Parathyroid adenoma (tissue), 2 donors: Measurements from ENCODE around the gene FXYD1.

ENCODE experiments used
- H2AFZ ChIP-seq: fragments of 300-600 bp; sonication (generic); one replicate; pipeline ENCODE4 v1.7.0; 2017; ENCODE audit warnings: antibody characterized with exemption, mild to moderate bottlenecking
- H3K27ac ChIP-seq: fragments of 300-600 bp; sonication (generic); one replicate; pipeline ENCODE4 v1.7.0; 2017
- H3K27me3 ChIP-seq: fragments of 300-600 bp; sonication (generic); one replicate; pipeline ENCODE4 v1.7.0; 2017; ENCODE audit warnings: low read length; ENCODE audit not compliant: control insufficient read depth, insufficient read depth
- H3K36me3 ChIP-seq: fragments of 300-600 bp; sonication (generic); one replicate; pipeline ENCODE4 v1.7.0; 2017; ENCODE audit warnings: low read length; ENCODE audit not compliant: control insufficient read depth, insufficient read depth
- H3K4me1 ChIP-seq: fragments of 300-600 bp; sonication (generic); one replicate; pipeline ENCODE4 v1.7.0; 2017; ENCODE audit warnings: control low read depth
- H3K4me2 ChIP-seq: fragments of 300-600 bp; sonication (generic); one replicate; pipeline ENCODE4 v1.7.0; 2017; ENCODE audit warnings: low read length
- H3K4me3 ChIP-seq: fragments of 300-600 bp; sonication (generic); one replicate; pipeline ENCODE4 v1.7.0; 2017; ENCODE audit warnings: low read depth, low read length
- H3K79me2 ChIP-seq: fragments of 300-600 bp; sonication (generic); one replicate; pipeline ENCODE4 v1.7.0; 2017; ENCODE audit warnings: control low read depth
- H3K9ac ChIP-seq: fragments of 300-600 bp; sonication (generic); one replicate; pipeline ENCODE4 v1.7.0; 2017; ENCODE audit warnings: mild to moderate bottlenecking
- H3K9me3 ChIP-seq: fragments of 300-600 bp; sonication (generic); one replicate; pipeline ENCODE4 v1.7.0; 2017; ENCODE audit warnings: low read length; ENCODE audit not compliant: control insufficient read depth
- TF ChIP-seq, protein P1 (sequence below): fragments of 300-600 bp; sonication (generic); IDR thresholded peaks from one replicate; pipeline ENCODE4 v1.7.0; 2017; ENCODE audit warnings: antibody characterized with exemption, mild to moderate bottlenecking
- donor health status: primary hyperparathyroidism.

FXYD1 gene

DNA sequence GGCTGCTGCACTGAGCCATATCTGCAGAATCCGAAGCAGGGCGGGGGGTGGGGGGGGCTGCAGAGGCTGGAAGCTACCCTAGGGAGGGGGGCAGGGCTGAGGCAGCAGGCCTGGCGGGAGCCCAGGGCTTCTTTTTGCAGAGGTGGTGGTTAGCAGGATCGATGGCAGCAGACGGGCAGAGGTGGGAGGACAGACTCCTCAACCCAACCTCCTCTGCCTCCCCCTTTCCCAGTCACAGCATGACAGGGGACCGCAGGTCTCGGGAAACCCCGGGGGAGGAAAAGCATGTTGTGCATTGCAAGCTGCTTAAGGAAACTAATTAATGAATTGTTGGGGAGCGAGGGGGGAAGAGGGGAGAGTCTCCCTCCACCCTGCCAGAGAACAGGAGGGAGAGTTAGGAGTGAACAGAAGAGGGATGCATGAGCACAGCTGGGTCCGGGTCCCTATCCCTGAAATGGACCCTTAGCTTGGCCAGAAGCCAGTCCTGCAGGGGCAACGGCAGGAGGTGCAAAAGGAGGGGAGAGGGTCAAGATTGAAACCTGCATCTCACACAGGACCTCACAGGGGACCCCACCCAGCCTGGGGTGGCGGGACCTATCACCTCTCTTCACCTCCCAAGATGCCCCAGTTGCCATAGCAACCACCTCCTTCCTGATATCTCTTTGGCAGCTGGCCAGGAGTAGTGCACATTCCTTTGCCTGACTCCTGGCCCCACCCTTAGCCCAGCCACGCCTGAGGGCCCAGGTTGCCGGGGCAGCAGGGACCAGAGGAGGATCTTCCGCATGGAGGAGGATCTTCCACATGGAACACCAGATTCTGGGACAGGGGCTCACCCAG lies 6.2 kb downstream of the FXYD1 start:
- H2AFZ ChIP-seq: no peak overlapping the region

DNA sequence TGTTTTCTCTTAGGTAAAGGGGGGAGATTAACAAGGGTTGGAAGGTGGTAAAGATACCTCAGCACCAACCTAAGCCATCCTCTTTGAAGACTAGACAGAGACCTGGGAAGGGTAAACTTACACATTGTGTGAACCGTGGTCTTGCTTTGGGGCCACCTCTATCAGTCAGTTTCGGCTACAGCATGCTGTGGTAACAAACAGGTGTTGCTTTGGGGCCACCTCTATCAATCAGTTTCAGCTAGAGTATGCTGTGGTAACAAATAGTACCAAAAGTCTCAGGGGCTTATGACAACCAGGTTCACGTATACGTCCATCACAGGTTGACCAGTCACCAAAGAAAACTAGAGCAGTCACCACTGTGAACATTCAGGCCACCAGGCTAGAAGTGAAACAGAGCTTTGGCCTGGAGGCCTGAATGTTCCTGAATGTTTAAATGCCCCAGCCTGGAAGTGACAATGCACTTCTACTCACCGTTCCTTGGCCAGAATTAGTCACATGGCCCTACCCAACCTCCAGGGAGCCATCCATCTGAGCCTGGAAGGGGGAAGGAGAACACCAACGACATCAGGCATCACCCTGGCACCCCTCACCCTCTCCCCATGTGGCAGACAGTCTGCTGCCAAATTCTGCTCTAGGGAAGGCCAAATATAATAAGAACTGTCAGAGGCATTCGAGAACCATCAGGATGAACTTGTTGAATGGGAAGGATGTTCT lies 8.3 kb downstream of the FXYD1 start:
- no peak overlapping the region for H3K9ac ChIP-seq
- H3K27me3 ChIP-seq: peaks cover 8% of the 10 kb centered on the region
- H3K4me3 ChIP-seq: no peak overlapping the region
- H2AFZ ChIP-seq: no peak overlapping the region
- no peaks in the 10 kb centered on the region for H3K9me3 ChIP-seq
- H3K79me2 ChIP-seq: no peaks in the 10 kb centered on the region
- peaks cover 4% of the 10 kb centered on the region for H3K4me1 ChIP-seq
- TF ChIP-seq, protein P1, sequence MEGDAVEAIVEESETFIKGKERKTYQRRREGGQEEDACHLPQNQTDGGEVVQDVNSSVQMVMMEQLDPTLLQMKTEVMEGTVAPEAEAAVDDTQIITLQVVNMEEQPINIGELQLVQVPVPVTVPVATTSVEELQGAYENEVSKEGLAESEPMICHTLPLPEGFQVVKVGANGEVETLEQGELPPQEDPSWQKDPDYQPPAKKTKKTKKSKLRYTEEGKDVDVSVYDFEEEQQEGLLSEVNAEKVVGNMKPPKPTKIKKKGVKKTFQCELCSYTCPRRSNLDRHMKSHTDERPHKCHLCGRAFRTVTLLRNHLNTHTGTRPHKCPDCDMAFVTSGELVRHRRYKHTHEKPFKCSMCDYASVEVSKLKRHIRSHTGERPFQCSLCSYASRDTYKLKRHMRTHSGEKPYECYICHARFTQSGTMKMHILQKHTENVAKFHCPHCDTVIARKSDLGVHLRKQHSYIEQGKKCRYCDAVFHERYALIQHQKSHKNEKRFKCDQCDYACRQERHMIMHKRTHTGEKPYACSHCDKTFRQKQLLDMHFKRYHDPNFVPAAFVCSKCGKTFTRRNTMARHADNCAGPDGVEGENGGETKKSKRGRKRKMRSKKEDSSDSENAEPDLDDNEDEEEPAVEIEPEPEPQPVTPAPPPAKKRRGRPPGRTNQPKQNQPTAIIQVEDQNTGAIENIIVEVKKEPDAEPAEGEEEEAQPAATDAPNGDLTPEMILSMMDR: no peak
- no peaks in the 10 kb centered on the region for H3K36me3 ChIP-seq
- H3K27ac ChIP-seq: no peak overlapping the region
- H3K4me2 ChIP-seq: no peak overlapping the region

More for the DNA sequence above, 6.2 kb downstream of the FXYD1 start:
- peaks cover 12% of the 10 kb centered on the region for H3K27me3 ChIP-seq
- H3K27ac ChIP-seq: no peak overlapping the region
- no peaks in the 10 kb centered on the region for H3K36me3 ChIP-seq
- H3K9ac ChIP-seq: no peak overlapping the region
- no peak overlapping the region for H3K4me3 ChIP-seq
- no peaks in the 10 kb centered on the region for H3K9me3 ChIP-seq
- no peak overlapping the region for H3K4me2 ChIP-seq
- peaks cover 4% of the 10 kb centered on the region for H3K4me1 ChIP-seq
- H3K79me2 ChIP-seq: no peaks in the 10 kb centered on the region
- TF ChIP-seq, protein P1: no peak

DNA sequence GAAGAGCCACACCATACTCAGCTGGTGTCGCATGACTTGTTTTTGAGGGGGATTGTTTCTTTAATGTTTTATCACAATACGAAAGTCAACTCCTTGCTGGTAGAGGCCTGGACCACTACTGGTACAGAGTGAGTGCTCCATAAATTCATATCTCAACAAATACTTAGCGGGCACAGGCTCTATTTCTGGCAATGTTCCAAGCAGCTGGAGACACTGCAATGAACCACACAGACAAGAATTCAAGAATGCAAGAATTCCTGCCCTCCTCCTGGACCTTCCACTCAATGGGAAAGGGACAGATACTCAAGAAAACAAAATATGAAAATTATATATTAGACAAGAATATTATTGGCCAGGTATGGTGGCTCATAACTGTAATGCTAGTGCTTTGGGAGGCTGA lies 10.8 kb downstream of the FXYD1 start:
- H3K79me2 ChIP-seq: no peaks in the 10 kb centered on the region
- no peaks in the 10 kb centered on the region for H3K27me3 ChIP-seq
- H3K4me2 ChIP-seq: no peak overlapping the region
- no peak overlapping the region for H3K27ac ChIP-seq
- H3K9ac ChIP-seq: no peak overlapping the region
- no peaks in the 10 kb centered on the region for H3K36me3 ChIP-seq
- peaks cover 4% of the 10 kb centered on the region for H3K4me1 ChIP-seq
- no peak overlapping the region for H2AFZ ChIP-seq
- TF ChIP-seq, protein P1: no peak
- H3K9me3 ChIP-seq: no peaks in the 10 kb centered on the region
- no peak overlapping the region for H3K4me3 ChIP-seq

DNA sequence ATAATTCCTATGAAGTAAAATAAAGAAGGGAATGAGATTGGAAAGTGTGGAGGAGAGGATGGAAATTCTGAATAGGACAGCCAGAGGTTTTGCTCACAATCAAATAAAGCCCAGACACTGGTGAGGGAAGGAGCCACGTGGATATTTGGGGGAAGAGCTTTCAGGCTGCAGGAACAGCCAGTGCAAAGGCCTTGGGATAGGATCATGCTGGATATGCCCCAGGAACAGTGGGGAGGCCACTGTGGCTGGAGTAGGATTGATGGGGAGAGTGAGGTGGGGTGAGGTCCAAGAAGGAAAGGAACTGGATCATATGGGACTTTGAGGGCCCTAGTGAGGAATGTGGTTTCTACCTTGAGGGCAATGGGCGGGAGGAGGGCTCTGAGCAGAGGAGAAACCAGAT lies 11.8 kb downstream of the FXYD1 start:
- Histone ChIP-seq H2AFZ (no peak overlapping the region), H3K4me3 (no peak overlapping the region), H3K27me3 (peaks cover 3% of the 10 kb centered on the region)

More for the DNA sequence above, 11.8 kb downstream of the FXYD1 start:
- Histone ChIP-seq H3K36me3 (no peaks in the 10 kb centered on the region), H3K79me2 (no peaks in the 10 kb centered on the region), H3K4me1 (peaks cover 4% of the 10 kb centered on the region), H3K4me2 (no peak overlapping the region), H3K9ac (no peak overlapping the region), H3K9me3 (no peaks in the 10 kb centered on the region), H3K27ac (no peak overlapping the region)
- TF ChIP-seq, protein P1: no peak
